HCT116 (cell line): ENCODE results near the gene CREBRF. TPM values are rescaled to one million over a fixed set of nuclear protein-coding genes. Genes with fewer than 3 reads are reported as not detected.

Source experiments
- ATAC-seq: fragments of 200-7000 bp; cut with Tn5 transposase; 2 replicates; pipeline ENCODE4 v1.9.1; 2020; ENCODE audit warnings: mild to moderate bottlenecking, moderate library complexity
- BruUV-seq: library from RNA; stranded (reverse); fragments of 400-500 nt; replicated peaks from 2 replicates; lab custom pipeline; 2021; lab: Mats Ljungman, UMichigan
- CTCF ChIA-PET: fragments of 300-600 bp; sonication (Branson Sonifier 250); formaldehyde crosslinking; loops from one replicate; lab custom pipeline; 2021; ENCODE audit warnings: antibody characterized with exemption; lab: Charles Lee
- POLR2A ChIA-PET: fragments of 300-600, 350-600 bp; sonication (Branson Sonifier 250); formaldehyde crosslinking; loops from one replicate; lab custom pipeline; 2021; ENCODE audit warnings: antibody characterized with exemption; lab: Charles Lee
- RAD21 ChIA-PET, 2 experiments: fragments of 300-600 bp; sonication (Branson Sonifier 250); formaldehyde crosslinking; loops; one replicate each; lab custom pipeline; 2023; ENCODE audit warnings: low total read pairs in 2 of 2; ENCODE audit not compliant: uncharacterized antibody in 2 of 2, unreplicated experiment in 2 of 2, low non-redundant PET in 1 of 2; lab: Charles Lee
- DNase-seq: peaks from one replicate; pipeline ENCODE4 v3.0.0-alpha.2; 2010; ENCODE audit warnings: low read depth, low spot score
- H2AFZ ChIP-seq: fragments of 200-600 bp; shearing (Covaris generic), sonication (generic); 2 replicates; pipeline ENCODE4 v1.6.1; 2017; ENCODE audit warnings: low read depth, mixed run types, mixed read lengths, antibody characterized with exemption, low read length; ENCODE audit not compliant: poor library complexity, severe bottlenecking
- H3K27ac ChIP-seq: 2 replicates; pipeline ENCODE4 v1.5.1; 2012; ENCODE audit warnings: low read depth, low read length
- H3K27me3 ChIP-seq: fragments of 200-600 bp; sonication (generic); 2 replicates; pipeline ENCODE4 v1.6.1; 2016; ENCODE audit warnings: mixed run types, low read length, mixed read lengths; ENCODE audit not compliant: insufficient read depth
- H3K36me3 ChIP-seq, 2 experiments: fragments of 200-500 bp in 1 of 2; fragments of 200-600 bp in 1 of 2; sonication (Bioruptor generic) in 1 of 2; sonication (generic) in 1 of 2; 2 replicates each; pipeline versions ENCODE4 v1.5.1 to v1.6.1; 2014 to 2016; ENCODE audit warnings: low read length in 2 of 2, inconsistent platforms in 1 of 2, mixed read lengths in 1 of 2, mixed run types in 1 of 2; ENCODE audit not compliant: insufficient read depth in 2 of 2, control insufficient read depth in 1 of 2
- H3K4me1 ChIP-seq, 2 experiments: fragments of 200-600 bp in 1 of 2; sonication (generic) in 1 of 2; 2 replicates each; pipeline versions ENCODE4 v1.5.1 to v1.6.1; 2012 to 2017; ENCODE audit warnings: low read length in 2 of 2, inconsistent platforms in 1 of 2, mild to moderate bottlenecking in 1 of 2, mixed read lengths in 1 of 2, mixed run types in 1 of 2, moderate library complexity in 1 of 2; ENCODE audit not compliant: insufficient read depth in 2 of 2, control insufficient read depth in 1 of 2
- H3K4me2 ChIP-seq: fragments of 200-600 bp; sonication (generic); 2 replicates; pipeline ENCODE4 v1.6.1; 2017; ENCODE audit warnings: mixed run types, low read length, mixed read lengths
- H3K4me3 ChIP-seq, 2 experiments: fragments of 200-600 bp in 1 of 2; sonication (generic) in 1 of 2; replicated peaks in 1 of 2; 2 replicates each; pipeline ENCODE4 v1.5.1; 2011 to 2016; ENCODE audit warnings: low read length in 2 of 2, control low read depth in 1 of 2, low read depth in 1 of 2, mild to moderate bottlenecking in 1 of 2, mixed read lengths in 1 of 2, mixed run types in 1 of 2
- H3K79me2 ChIP-seq: fragments of 200-600 bp; sonication (generic); 2 replicates; pipeline ENCODE4 v1.6.1; 2017; ENCODE audit warnings: mild to moderate bottlenecking, mixed run types, low read length, moderate library complexity, mixed read lengths; ENCODE audit not compliant: insufficient read depth
- H3K9ac ChIP-seq: fragments of 200-600 bp; sonication (generic); 2 replicates; pipeline ENCODE4 v1.6.1; 2016; ENCODE audit warnings: low read length, mixed read lengths
- H3K9me2 ChIP-seq: fragments of 200-600 bp; sonication (generic), shearing (Covaris generic); 2 replicates; pipeline ENCODE4 v1.6.1; 2017; ENCODE audit warnings: mixed run types, mild to moderate bottlenecking, moderate library complexity; ENCODE audit not compliant: insufficient read depth
- H3K9me3 ChIP-seq, 2 experiments: fragments of 200-500 bp in 1 of 2; fragments of 200-600 bp in 1 of 2; sonication (Bioruptor generic) in 1 of 2; sonication (generic) in 1 of 2; 2 replicates each; pipeline ENCODE4 v1.6.1; 2014 to 2017; ENCODE audit warnings: low read length in 2 of 2, mixed read lengths in 2 of 2, inconsistent platforms in 1 of 2, low read depth in 1 of 2, mild to moderate bottlenecking in 1 of 2, mixed run types in 1 of 2, moderate library complexity in 1 of 2; ENCODE audit not compliant: control insufficient read depth in 1 of 2, insufficient read depth in 1 of 2
- H4K20me1 ChIP-seq: fragments of 200-600 bp; sonication (generic), shearing (Covaris generic); 2 replicates; pipeline ENCODE4 v1.6.1; 2017; ENCODE audit warnings: mixed run types, mild to moderate bottlenecking, moderate library complexity; ENCODE audit not compliant: insufficient read depth
- ATF3 ChIP-seq: IDR thresholded peaks from 2 replicates; pipeline ENCODE4 v1.6.1; 2012
- CBX3 ChIP-seq: IDR thresholded peaks from 2 replicates; pipeline ENCODE4 v1.6.1; 2012; ENCODE audit warnings: low read depth
- CEBPB ChIP-seq: IDR thresholded peaks from 2 replicates; pipeline ENCODE4 v1.6.1; 2012; ENCODE audit warnings: low read depth
- CTCF ChIP-seq, 3 experiments: fragments of 200-600 bp in 1 of 3; sonication (generic) in 1 of 3; IDR thresholded peaks in 2 of 3; conservative IDR thresholded peaks in 1 of 3; 2 replicates each; pipeline ENCODE4 v1.5.1; 2012 to 2017; ENCODE audit warnings: low read depth in 2 of 3, low read length in 2 of 3, antibody characterized with exemption in 1 of 3, borderline replicate concordance in 1 of 3, control low read depth in 1 of 3, mild to moderate bottlenecking in 1 of 3, mixed read lengths in 1 of 3, mixed run types in 1 of 3, moderate library complexity in 1 of 3; ENCODE audit not compliant: insufficient read depth in 1 of 3
- EGR1 ChIP-seq: IDR thresholded peaks from 2 replicates; pipeline ENCODE4 v1.6.1; 2012; ENCODE audit warnings: low read depth
- ELF1 ChIP-seq: IDR thresholded peaks from 2 replicates; pipeline ENCODE4 v1.6.1; 2012; ENCODE audit warnings: low read depth, borderline replicate concordance
- EZH2 ChIP-seq: fragments of 200-600 bp; sonication (generic); IDR thresholded peaks from 2 replicates; pipeline ENCODE4 v1.6.1; 2017; ENCODE audit warnings: antibody characterized with exemption, mixed run types
- EZH2phosphoT487 ChIP-seq: fragments of 200-600 bp; IDR thresholded peaks from 2 replicates; pipeline ENCODE4 v1.6.1; 2018; ENCODE audit warnings: antibody characterized with exemption, borderline replicate concordance
- FOSL1 ChIP-seq: IDR thresholded peaks from 2 replicates; pipeline ENCODE4 v1.6.1; 2012; ENCODE audit warnings: low read depth
- JUND ChIP-seq: IDR thresholded peaks from 2 replicates; pipeline ENCODE4 v1.6.1; 2012
- MAX ChIP-seq: IDR thresholded peaks from 2 replicates; pipeline ENCODE4 v1.6.1; 2012
- POLR2A ChIP-seq: IDR thresholded peaks from 2 replicates; pipeline ENCODE4 v1.7.0; 2011; ENCODE audit warnings: borderline replicate concordance; ENCODE audit not compliant: insufficient read depth, insufficient read length; ENCODE audit errors: extremely low read depth
- POLR2AphosphoS5 ChIP-seq: IDR thresholded peaks from 2 replicates; pipeline ENCODE4 v1.6.1; 2011; ENCODE audit warnings: mild to moderate bottlenecking, low read depth, low read length, moderate library complexity
- RAD21 ChIP-seq: IDR thresholded peaks from 2 replicates; pipeline ENCODE4 v1.6.1; 2012; ENCODE audit warnings: low read depth, mild to moderate bottlenecking
- SIN3A ChIP-seq: IDR thresholded peaks from 2 replicates; pipeline ENCODE4 v1.6.1; 2012; ENCODE audit warnings: low read depth
- SP1 ChIP-seq: IDR thresholded peaks from 2 replicates; pipeline ENCODE4 v1.6.1; 2012; ENCODE audit warnings: low read depth
- SRF ChIP-seq: IDR thresholded peaks from 2 replicates; pipeline ENCODE4 v1.6.1; 2012; ENCODE audit warnings: low read depth
- ZFX ChIP-seq: fragments of 450-650 bp; IDR thresholded peaks from 2 replicates; pipeline ENCODE4 v1.6.1; 2017
- ZNF274 ChIP-seq: fragments of 200-500 bp; sonication (Bioruptor generic); IDR thresholded peaks from 2 replicates; pipeline ENCODE4 v1.6.1; 2014; ENCODE audit warnings: mild to moderate bottlenecking, low read depth, low read length, inconsistent platforms
- intact Hi-C: fragments of 100-400 bp; cut with micrococcal nuclease; formaldehyde crosslinking; loops from 2 replicates; pipeline ENCODE4 v1.10.0; 2022
- total RNA-seq: library from RNA; stranded (reverse); gene quantifications from one replicate; pipeline ENCODE4 v1.2.1, GENCODE V29; 2021; ENCODE audit not compliant: unreplicated experiment

The CREBRF gene
- total RNA-seq, 1 experiment from 2014 or later: 7.7 TPM

- no peak overlapping the region for H3K9ac ChIP-seq
- no peaks in the 10 kb centered on the region for H4K20me1 ChIP-seq
- CTCF ChIA-PET: no interaction called here
- no peak overlapping the region for H3K27ac ChIP-seq
- no peaks in the 10 kb centered on the region for H3K4me1 ChIP-seq
- H3K79me2 ChIP-seq: no peaks in the 10 kb centered on the region
- no peak for DNase-seq
- POLR2A ChIA-PET: no interaction called here
- H3K4me2 ChIP-seq: no peak overlapping the region
- no peaks in the 10 kb centered on the region for H3K9me3 ChIP-seq
- no peak overlapping the region for H3K4me3 ChIP-seq
- no TSS peak for BruUV-seq
- intact Hi-C loops: no loop called here
- no peak for TF ChIP-seq ZNF274
- no peak for TF ChIP-seq CBX3
- TF ChIP-seq CEBPB: no peak
- TF ChIP-seq FOSL1: no peak
- TF ChIP-seq MAX: no peak
- no peak for TF ChIP-seq ATF3
- no peak for TF ChIP-seq POLR2AphosphoS5
- RAD21 ChIA-PET: no interaction called here
- no peaks in the 10 kb centered on the region for H3K36me3 ChIP-seq
- no peak for ATAC-seq
- no peaks in the 10 kb centered on the region for H3K27me3 ChIP-seq
- no peaks in the 10 kb centered on the region for H3K9me2 ChIP-seq
- no peak overlapping the region for H2AFZ ChIP-seq
Observed at GRCh38 chr5:173114536-173114935, 58.4 kb downstream of the CREBRF start.

GRCh38 chr5:173119719-173120118 lies 63.6 kb downstream of the CREBRF start:
- RAD21 ChIA-PET: no interaction called here
- intact Hi-C loops: no loop called here
- no peak overlapping the region for H3K4me2 ChIP-seq
- no peak overlapping the region for H2AFZ ChIP-seq
- H3K36me3 ChIP-seq: no peaks in the 10 kb centered on the region
- BruUV-seq: no TSS peak
- ATAC-seq: no peak
- no peak overlapping the region for H3K9ac ChIP-seq
- no peaks in the 10 kb centered on the region for H4K20me1 ChIP-seq
- H3K27me3 ChIP-seq: no peaks in the 10 kb centered on the region
- H3K27ac ChIP-seq: no peak overlapping the region
- DNase-seq: no peak
- CTCF ChIA-PET: no interaction called here
- H3K4me1 ChIP-seq: no peaks in the 10 kb centered on the region
- no peaks in the 10 kb centered on the region for H3K9me2 ChIP-seq
- POLR2A ChIA-PET: no interaction called here
- no peaks in the 10 kb centered on the region for H3K79me2 ChIP-seq
- no peaks in the 10 kb centered on the region for H3K9me3 ChIP-seq
- no peak overlapping the region for H3K4me3 ChIP-seq
- TF ChIP-seq EZH2 (no peak), EGR1 (no peak), ZFX (no peak), SIN3A (no peak), CTCF (IDR thresholded peaks at IDR 0.05 in 2 of 3, conservative IDR thresholded peaks at IDR 0.05 in 1 of 3; ENCODE audit: borderline replicate concordance in 1 of 3, insufficient read depth in 1 of 3, low read depth in 2 of 3, low read length in 2 of 3) (no peak), CBX3 (no peak), MAX (no peak), RAD21 (no peak), SRF (no peak), ELF1 (no peak), POLR2AphosphoS5 (no peak), JUND (no peak), CEBPB (no peak), POLR2A (no peak), SP1 (no peak), EZH2phosphoT487 (no peak), ATF3 (no peak), FOSL1 (no peak)
